Body of pancreas (tissue), 4 donors: ENCODE data around the gene TMEM271. TPM values are rescaled to one million over a fixed set of nuclear protein-coding genes. Genes with fewer than 3 reads are reported as not detected.
"Not testable (repeated sequence)": the region's sequence is repeated elsewhere in the genome, so short reads cannot be mapped to it uniquely, and the experiment has no call there.

ENCODE experiments used
- ATAC-seq: fragments of 150-250 bp; one replicate; pipeline ENCODE4 v1.9.1; 2016
- DNase-seq, 4 donors: peaks; one replicate each; pipeline ENCODE4 v3.0.0-alpha.2; 2019
- H3K27ac ChIP-seq, 4 donors: fragments of 200-600 bp; sonication (generic); 1 replicate in 3 of 4; 2 replicates in 1 of 4; pipeline versions ENCODE4 v1.5.1 to v1.6.1; 2016 to 2019; ENCODE audit warnings: mild to moderate bottlenecking in 1 of 4, mixed read lengths in 1 of 4, moderate library complexity in 1 of 4
- H3K27me3 ChIP-seq, 2 donors: fragments of 200-600 bp; sonication (generic); one replicate each; pipeline ENCODE4 v1.6.0; 2016; ENCODE audit warnings: mild to moderate bottlenecking in 1 of 2
- H3K36me3 ChIP-seq, 2 donors: fragments of 200-600 bp; sonication (generic); replicated peaks in 1 of 2; 2 replicates each; pipeline ENCODE4 v1.5.1; 2016; ENCODE audit warnings: low read depth in 2 of 2; ENCODE audit not compliant: insufficient read depth in 1 of 2
- H3K4me1 ChIP-seq: fragments of 200-600 bp; sonication (generic); one replicate; pipeline ENCODE4 v1.6.0; 2016
- H3K4me3 ChIP-seq, 2 donors: fragments of 200-600 bp; sonication (generic); 1 replicate in 1 of 2; 2 replicates in 1 of 2; pipeline ENCODE4 v1.5.1; 2016 to 2019
- H3K9me3 ChIP-seq, 3 donors: fragments of 200-600 bp; sonication (generic); 1 replicate in 2 of 3; 2 replicates in 1 of 3; pipeline ENCODE4 v1.5.1; 2016
- POLR2A ChIP-seq, 3 donors: fragments of 450-650 bp; IDR thresholded peaks; one replicate each; pipeline ENCODE4 v1.6.1; 2016; ENCODE audit warnings: antibody characterized with exemption in 3 of 3, mild to moderate bottlenecking in 2 of 3
- WGBS, 2 donors: methylation state at CpG; one replicate each; pipeline ENCODE4 v1.1.5; 2017; 5-methylcytosine and 5-hydroxymethylcytosine counted together
- intact Hi-C: fragments of 100-400 bp; cut with DNase I; formaldehyde crosslinking; loops from one replicate; pipeline ENCODE4 v1.15.1; 2023
- total RNA-seq, 2 donors: library from RNA; depleted of rRNA; stranded (reverse); fragments of >200 nt; gene quantifications; one replicate each; pipeline ENCODE4 v1.1.0, GENCODE V29; 2016
- TF ChIP-seq, protein P1 (sequence below), 7 experiments: fragments of 450-650 bp in 4 of 7; fragments of 200-600 bp in 3 of 7; sonication (generic) in 3 of 7; IDR thresholded peaks; one replicate each; pipeline ENCODE4 v1.5.1; 2016 to 2019; ENCODE audit warnings: antibody characterized with exemption in 7 of 7

Gene TMEM271
- total RNA-seq, 2 donors from 2014 or later, result not detected

DNA sequence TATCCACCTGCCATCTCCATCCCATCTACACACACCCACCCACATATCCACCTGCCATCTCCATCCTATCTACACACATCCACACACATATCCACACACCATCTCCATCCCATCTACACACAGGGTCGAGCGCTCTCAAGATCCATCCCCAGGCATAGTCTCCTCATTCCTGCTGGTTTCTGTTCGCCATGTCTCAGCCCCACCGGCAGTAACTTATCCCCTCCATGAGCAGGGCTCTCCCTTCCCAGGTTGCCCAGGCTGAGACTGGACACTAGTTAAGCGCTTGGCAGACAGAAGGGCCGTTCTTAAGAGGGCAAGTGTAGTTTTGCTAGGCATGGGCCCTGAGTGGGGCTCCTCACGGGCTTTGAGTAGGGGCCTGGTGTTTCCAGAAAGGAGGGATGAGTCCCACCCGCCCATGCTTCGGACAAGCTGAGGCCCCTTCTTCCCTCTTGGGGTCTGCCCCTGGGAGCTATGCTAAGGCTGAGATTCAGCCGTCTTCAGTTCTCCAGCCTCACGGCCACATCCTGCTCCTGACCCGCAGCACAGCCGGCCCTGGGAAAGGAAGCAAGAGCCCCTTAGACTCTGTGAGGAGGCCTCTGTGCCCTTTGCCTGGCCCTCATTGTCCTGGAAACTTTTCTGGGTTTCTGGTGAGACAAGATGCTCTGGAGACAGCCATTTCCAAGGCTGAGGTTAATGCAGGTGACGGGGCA lies 20.4 kb downstream of the TMEM271 start:
- H3K9me3 ChIP-seq, result no peaks in the 10 kb centered on the region
- ATAC-seq (no peak), DNase-seq (no peak)
- H3K36me3 ChIP-seq, result no peaks in the 10 kb centered on the region
- intact Hi-C loops, result no loop called here
- no peak overlapping the region for H3K4me3 ChIP-seq
- H3K27me3 ChIP-seq, result no peaks in the 10 kb centered on the region
- H3K4me1 ChIP-seq, result no peaks in the 10 kb centered on the region
- no peak overlapping the region for H3K27ac ChIP-seq
- TF ChIP-seq, protein P1, sequence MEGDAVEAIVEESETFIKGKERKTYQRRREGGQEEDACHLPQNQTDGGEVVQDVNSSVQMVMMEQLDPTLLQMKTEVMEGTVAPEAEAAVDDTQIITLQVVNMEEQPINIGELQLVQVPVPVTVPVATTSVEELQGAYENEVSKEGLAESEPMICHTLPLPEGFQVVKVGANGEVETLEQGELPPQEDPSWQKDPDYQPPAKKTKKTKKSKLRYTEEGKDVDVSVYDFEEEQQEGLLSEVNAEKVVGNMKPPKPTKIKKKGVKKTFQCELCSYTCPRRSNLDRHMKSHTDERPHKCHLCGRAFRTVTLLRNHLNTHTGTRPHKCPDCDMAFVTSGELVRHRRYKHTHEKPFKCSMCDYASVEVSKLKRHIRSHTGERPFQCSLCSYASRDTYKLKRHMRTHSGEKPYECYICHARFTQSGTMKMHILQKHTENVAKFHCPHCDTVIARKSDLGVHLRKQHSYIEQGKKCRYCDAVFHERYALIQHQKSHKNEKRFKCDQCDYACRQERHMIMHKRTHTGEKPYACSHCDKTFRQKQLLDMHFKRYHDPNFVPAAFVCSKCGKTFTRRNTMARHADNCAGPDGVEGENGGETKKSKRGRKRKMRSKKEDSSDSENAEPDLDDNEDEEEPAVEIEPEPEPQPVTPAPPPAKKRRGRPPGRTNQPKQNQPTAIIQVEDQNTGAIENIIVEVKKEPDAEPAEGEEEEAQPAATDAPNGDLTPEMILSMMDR (IDR thresholded peaks at IDR 0.05), result no peak
- no peak for TF ChIP-seq POLR2A (IDR thresholded peaks at IDR 0.05)
- 74 to 77% methylated on average over 10 to 14 of the region's 14 CpGs for WGBS, 2 donors

DNA sequence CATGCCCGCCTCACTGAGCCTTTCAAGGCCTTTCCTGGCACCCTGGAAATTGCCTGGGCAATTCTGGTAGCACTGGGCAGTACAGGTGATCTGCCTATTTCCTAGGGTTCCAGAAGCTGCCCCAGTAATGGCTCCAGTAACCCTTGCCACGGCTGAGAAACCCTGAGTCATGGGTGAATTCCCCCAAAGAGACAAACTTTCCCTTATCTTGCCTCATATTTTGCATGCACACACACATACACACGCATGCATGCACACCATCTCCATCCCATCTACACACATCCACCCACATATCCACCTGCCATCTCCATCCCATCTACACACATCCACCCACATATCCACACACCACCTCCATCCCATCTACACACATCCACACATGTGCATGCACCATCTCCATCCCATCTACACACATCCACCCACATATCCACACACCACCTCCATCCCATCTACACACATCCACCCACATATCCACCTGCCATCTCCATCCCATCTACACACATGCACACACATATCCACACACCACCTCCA lies 21.2 kb downstream of the TMEM271 start:
- ATAC-seq, H3K27me3 ChIP-seq, H3K9me3 ChIP-seq, H3K4me1 ChIP-seq, intact Hi-C loops, DNase-seq, H3K36me3 ChIP-seq, H3K4me3 ChIP-seq, H3K27ac ChIP-seq: not testable (repeated sequence)
- 46 to 58% methylated on average over 3 of the region's 3 CpGs for WGBS, 2 donors

DNA sequence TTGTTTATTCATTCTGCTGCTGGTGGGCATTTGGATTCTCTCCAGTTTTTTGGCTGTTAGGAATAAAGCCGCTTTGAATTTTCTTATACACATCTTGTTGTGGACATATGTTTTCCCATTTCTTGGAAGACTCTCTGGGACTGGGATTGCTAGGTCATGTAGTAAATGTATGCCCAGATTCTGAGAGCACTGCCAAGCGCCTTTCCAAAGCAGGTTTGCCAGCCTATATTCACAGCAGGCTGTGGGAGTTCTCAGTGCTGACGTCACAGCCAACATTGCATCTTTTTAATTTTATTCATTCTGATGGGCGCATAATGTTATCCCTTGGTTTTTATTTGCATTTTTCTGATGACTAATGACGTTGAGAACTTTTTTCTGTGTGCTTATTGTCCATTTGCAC lies 24.1 kb downstream of the TMEM271 start:
- Histone ChIP-seq H3K27me3 (no peaks in the 10 kb centered on the region), H3K4me3 (no peak overlapping the region), H3K9me3 (no peaks in the 10 kb centered on the region), H3K27ac (no peak overlapping the region), H3K4me1 (no peaks in the 10 kb centered on the region), H3K36me3 (no peaks in the 10 kb centered on the region)
- intact Hi-C loops, result no loop called here
- TF ChIP-seq, protein P1 (IDR thresholded peaks at IDR 0.05), result no peak
- no peak for TF ChIP-seq POLR2A (IDR thresholded peaks at IDR 0.05)
- ATAC-seq, result no peak
- 58 to 65% methylated on average over 5 of the region's 5 CpGs for WGBS, 2 donors
- no peak for DNase-seq

DNA sequence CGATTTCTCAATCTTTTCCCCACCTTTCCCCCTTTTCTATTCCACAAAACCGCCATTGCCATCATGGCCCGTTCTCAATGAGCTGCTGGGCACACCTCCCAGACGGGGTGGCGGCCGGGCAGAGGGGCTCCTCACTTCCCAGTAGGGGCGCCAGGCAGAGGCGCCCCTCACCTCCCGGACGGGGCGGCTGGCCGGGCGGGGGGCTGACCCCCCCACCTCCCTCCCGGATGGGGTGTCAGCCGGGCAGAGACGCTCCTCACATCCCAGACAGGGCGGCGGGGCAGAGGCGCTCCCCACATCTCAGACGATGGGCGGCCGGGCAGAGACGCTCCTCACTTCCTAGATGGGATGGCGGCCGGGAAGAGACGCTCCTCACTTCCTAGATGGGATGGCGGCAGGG lies 25.8 kb downstream of the TMEM271 start:
- DNase-seq, H3K4me1 ChIP-seq, intact Hi-C loops, H3K27me3 ChIP-seq, H3K27ac ChIP-seq, H3K9me3 ChIP-seq, ATAC-seq, H3K36me3 ChIP-seq, H3K4me3 ChIP-seq: not testable (repeated sequence)
- 90 to 96% methylated on average over 5 to 15 of the region's 27 CpGs for WGBS, 2 donors

DNA sequence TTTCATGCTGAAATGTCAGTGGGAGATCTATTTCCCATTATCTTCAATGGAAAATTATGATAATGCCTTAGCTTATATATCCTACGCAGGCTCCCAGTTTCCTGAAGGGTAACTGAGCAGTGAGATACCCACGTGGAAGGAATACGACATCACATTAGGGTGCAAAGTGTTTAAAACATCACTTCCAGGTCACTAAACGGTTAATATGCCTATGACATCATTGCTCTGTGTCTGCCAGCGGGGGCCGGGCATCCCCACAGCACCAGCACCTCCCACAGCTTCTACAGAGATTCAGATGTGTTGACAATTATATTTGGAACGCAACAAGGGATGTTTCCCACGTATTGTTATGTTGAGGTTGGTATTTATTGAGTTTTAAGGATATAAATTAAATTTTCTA lies 27.1 kb downstream of the TMEM271 start:
- no peaks in the 10 kb centered on the region for H3K36me3 ChIP-seq
- no peak overlapping the region for H3K4me3 ChIP-seq
- TF ChIP-seq, protein P1 (IDR thresholded peaks at IDR 0.05), result no peak
- TF ChIP-seq POLR2A (IDR thresholded peaks at IDR 0.05), result no peak
- no peaks in the 10 kb centered on the region for H3K27me3 ChIP-seq
- ATAC-seq, result no peak
- WGBS, 2 donors, result 24 to 26% methylated on average over 8 of the region's 8 CpGs
- intact Hi-C loops, result no loop called here
- no peak for DNase-seq
- H3K27ac ChIP-seq, result no peak overlapping the region
- H3K9me3 ChIP-seq, result no peaks in the 10 kb centered on the region
- no peaks in the 10 kb centered on the region for H3K4me1 ChIP-seq

DNA sequence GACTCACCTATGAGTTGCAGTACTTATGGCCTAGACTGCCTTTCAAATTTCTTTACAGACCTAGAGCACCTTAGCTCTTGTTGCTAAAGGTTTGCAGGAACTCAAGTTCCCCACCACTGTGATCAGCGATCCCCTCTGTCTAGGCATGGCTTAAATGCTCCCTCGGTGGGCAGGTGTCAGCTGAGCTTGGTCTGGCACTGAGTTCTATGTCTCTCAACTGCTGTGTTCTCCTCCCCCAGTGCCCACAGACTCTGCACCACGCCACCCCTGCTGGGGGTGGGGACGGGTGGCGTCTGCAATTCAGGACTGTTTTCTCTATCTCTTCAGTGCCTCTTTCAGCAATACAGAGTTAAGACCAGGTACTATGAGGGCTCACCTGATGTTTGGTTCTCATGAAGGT lies 30.5 kb downstream of the TMEM271 start:
- no peaks in the 10 kb centered on the region for H3K9me3 ChIP-seq
- ATAC-seq (no peak), DNase-seq (no peak)

More for the DNA sequence above, 30.5 kb downstream of the TMEM271 start:
- intact Hi-C loops, result no loop called here
- 58 to 64% methylated on average over 3 to 5 of the region's 5 CpGs for WGBS, 2 donors
- TF ChIP-seq POLR2A (IDR thresholded peaks at IDR 0.05), result no peak
- TF ChIP-seq, protein P1 (IDR thresholded peaks at IDR 0.05), result no peak
- H3K27ac ChIP-seq, result no peak overlapping the region
- H3K27me3 ChIP-seq, result no peaks in the 10 kb centered on the region
- H3K4me1 ChIP-seq, result no peaks in the 10 kb centered on the region
- H3K36me3 ChIP-seq, result no peaks in the 10 kb centered on the region
- H3K4me3 ChIP-seq, result no peak overlapping the region
